Gastrocnemius medialis (tissue), 4 donors: Measurements from ENCODE around the gene UNC93B1. TPM values are rescaled to one million over a fixed set of nuclear protein-coding genes. Genes with fewer than 3 reads are reported as not detected.

Source experiments
- ATAC-seq, 2 donors: fragments of 150-250 bp; one replicate each; pipeline ENCODE4 v1.9.1; 2016
- DNase-seq, 2 donors: peaks; one replicate each; pipeline ENCODE4 v3.0.0-alpha.2; 2019
- H3K27ac ChIP-seq, 4 donors: fragments of 200-600 bp; sonication (generic); 1 replicate in 1 of 4; 2 replicates in 3 of 4; pipeline ENCODE4 v1.5.1; 2016 to 2018; ENCODE audit warnings: mild to moderate bottlenecking in 2 of 4, moderate library complexity in 1 of 4
- H3K27me3 ChIP-seq, 3 donors: fragments of 200-600 bp; sonication (generic) in 2 of 3; 1 replicate in 1 of 3; 2 replicates in 2 of 3; pipeline versions ENCODE4 v1.5.1 to v1.6.0; 2016 to 2019; ENCODE audit warnings: mild to moderate bottlenecking in 1 of 3, moderate library complexity in 1 of 3
- H3K36me3 ChIP-seq, 2 donors: fragments of 200-600 bp; sonication (generic) in 1 of 2; one replicate each; pipeline ENCODE4 v1.5.1; 2017 to 2018
- H3K4me1 ChIP-seq, 2 donors: fragments of 200-600 bp; sonication (generic) in 1 of 2; one replicate each; pipeline ENCODE4 v1.5.1; 2016 to 2017; ENCODE audit warnings: mild to moderate bottlenecking in 2 of 2
- H3K4me3 ChIP-seq, 4 donors: fragments of 200-600 bp; sonication (generic) in 3 of 4; 1 replicate in 1 of 4; 2 replicates in 3 of 4; pipeline ENCODE4 v1.5.1; 2016 to 2019; ENCODE audit warnings: mild to moderate bottlenecking in 2 of 4
- H3K9me3 ChIP-seq, 3 donors: fragments of 200-600 bp; sonication (generic) in 2 of 3; 1 replicate in 1 of 3; 2 replicates in 2 of 3; pipeline ENCODE4 v1.5.1; 2016 to 2019
- POLR2A ChIP-seq, 2 donors: fragments of 450-650 bp; IDR thresholded peaks; one replicate each; pipeline ENCODE4 v1.6.1; 2017; ENCODE audit warnings: antibody characterized with exemption in 2 of 2, mild to moderate bottlenecking in 2 of 2, moderate library complexity in 2 of 2
- in situ Hi-C, 4 donors: fragments of 200-750 bp; cut with MboI; loops; one replicate each; pipeline versions ENCODE4 v1.15.0 to v1.8.0; 2017; ENCODE audit warnings: low sequenced_read_pairs in 4 of 4
- intact Hi-C: fragments of 100-400 bp; cut with DNase I; formaldehyde crosslinking; loops from one replicate; pipeline ENCODE4 v1.15.1; 2023; ENCODE audit warnings: low total_unique reads
- total RNA-seq, 4 donors: library from RNA; depleted of rRNA; stranded (reverse); fragments of >200 nt; gene quantifications; one replicate each; pipeline versions ENCODE4 v1.1.0 to v1.2.3, GENCODE V29; 2016
- TF ChIP-seq, protein P1 (sequence below), 5 experiments: fragments of 450-650 bp in 3 of 5; fragments of 200-600 bp in 2 of 5; sonication (generic) in 2 of 5; IDR thresholded peaks in 4 of 5; conservative IDR thresholded peaks in 1 of 5; 1 replicate in 4 of 5; 2 replicates in 1 of 5; pipeline ENCODE4 v1.5.1; 2016 to 2019; ENCODE audit warnings: antibody characterized with exemption in 5 of 5, mild to moderate bottlenecking in 3 of 5, moderate library complexity in 3 of 5

Gene UNC93B1
- total RNA-seq, 4 donors from 2014 or later, result 5.4 to 8.8 (median 6.4) TPM

DNA sequence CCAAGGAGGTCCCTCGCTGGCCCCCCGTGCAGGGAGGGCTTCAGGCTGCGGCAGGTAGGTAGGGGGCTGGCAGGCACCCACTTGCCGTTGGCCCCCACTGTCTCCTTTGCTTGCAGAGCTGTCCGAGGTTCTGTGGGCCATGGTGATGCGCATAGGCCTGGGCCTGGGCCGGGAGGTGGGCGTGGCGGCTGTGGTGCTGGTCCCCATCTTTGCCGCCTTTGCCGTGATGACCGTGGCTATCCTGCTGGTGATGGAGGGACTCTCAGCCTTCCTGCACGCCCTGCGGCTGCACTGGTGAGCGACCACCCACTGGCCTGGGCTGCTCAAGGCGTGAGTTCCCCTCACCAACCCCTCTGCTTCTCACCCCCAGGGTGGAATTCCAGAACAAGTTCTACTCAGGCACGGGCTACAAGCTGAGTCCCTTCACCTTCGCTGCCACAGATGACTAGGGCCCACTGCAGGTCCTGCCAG, 46.5 kb upstream of the UNC93B1 start:
- TF ChIP-seq, protein P1, sequence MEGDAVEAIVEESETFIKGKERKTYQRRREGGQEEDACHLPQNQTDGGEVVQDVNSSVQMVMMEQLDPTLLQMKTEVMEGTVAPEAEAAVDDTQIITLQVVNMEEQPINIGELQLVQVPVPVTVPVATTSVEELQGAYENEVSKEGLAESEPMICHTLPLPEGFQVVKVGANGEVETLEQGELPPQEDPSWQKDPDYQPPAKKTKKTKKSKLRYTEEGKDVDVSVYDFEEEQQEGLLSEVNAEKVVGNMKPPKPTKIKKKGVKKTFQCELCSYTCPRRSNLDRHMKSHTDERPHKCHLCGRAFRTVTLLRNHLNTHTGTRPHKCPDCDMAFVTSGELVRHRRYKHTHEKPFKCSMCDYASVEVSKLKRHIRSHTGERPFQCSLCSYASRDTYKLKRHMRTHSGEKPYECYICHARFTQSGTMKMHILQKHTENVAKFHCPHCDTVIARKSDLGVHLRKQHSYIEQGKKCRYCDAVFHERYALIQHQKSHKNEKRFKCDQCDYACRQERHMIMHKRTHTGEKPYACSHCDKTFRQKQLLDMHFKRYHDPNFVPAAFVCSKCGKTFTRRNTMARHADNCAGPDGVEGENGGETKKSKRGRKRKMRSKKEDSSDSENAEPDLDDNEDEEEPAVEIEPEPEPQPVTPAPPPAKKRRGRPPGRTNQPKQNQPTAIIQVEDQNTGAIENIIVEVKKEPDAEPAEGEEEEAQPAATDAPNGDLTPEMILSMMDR (IDR thresholded peaks at IDR 0.05 in 4 of 5, conservative IDR thresholded peaks at IDR 0.05 in 1 of 5), result no peak
- TF ChIP-seq POLR2A (IDR thresholded peaks at IDR 0.05), result no peak
- Histone ChIP-seq H3K4me3 (no peak overlapping the region), H3K27ac (no peak overlapping the region), H3K27me3 (no peaks in the 10 kb centered on the region), H3K36me3 (no peaks in the 10 kb centered on the region), H3K9me3 (no peaks in the 10 kb centered on the region), H3K4me1 (no peaks in the 10 kb centered on the region)
- DNase-seq (peak in 1 of 2 donors; percentile 10), ATAC-seq (no peak)
- in situ Hi-C loops, result no loop called here
- intact Hi-C loops, result no loop called here

- Histone ChIP-seq H3K4me3 (no peak overlapping the region), H3K27me3 (no peaks in the 10 kb centered on the region), H3K27ac (no peak overlapping the region), H3K9me3 (no peaks in the 10 kb centered on the region), H3K4me1 (no peaks in the 10 kb centered on the region), H3K36me3 (no peaks in the 10 kb centered on the region)
- TF ChIP-seq POLR2A (IDR thresholded peaks at IDR 0.05), result no peak
- TF ChIP-seq, protein P1 (IDR thresholded peaks at IDR 0.05 in 4 of 5, conservative IDR thresholded peaks at IDR 0.05 in 1 of 5), result no peak
- in situ Hi-C loops (no loop called here), intact Hi-C loops (no loop called here)
- peak in 1 of 2 donors; percentile 10 for DNase-seq
- ATAC-seq, result no peak
Measured at GRCh38 chr11:68049509-68050370, 45.8 kb upstream of the UNC93B1 start.

DNA sequence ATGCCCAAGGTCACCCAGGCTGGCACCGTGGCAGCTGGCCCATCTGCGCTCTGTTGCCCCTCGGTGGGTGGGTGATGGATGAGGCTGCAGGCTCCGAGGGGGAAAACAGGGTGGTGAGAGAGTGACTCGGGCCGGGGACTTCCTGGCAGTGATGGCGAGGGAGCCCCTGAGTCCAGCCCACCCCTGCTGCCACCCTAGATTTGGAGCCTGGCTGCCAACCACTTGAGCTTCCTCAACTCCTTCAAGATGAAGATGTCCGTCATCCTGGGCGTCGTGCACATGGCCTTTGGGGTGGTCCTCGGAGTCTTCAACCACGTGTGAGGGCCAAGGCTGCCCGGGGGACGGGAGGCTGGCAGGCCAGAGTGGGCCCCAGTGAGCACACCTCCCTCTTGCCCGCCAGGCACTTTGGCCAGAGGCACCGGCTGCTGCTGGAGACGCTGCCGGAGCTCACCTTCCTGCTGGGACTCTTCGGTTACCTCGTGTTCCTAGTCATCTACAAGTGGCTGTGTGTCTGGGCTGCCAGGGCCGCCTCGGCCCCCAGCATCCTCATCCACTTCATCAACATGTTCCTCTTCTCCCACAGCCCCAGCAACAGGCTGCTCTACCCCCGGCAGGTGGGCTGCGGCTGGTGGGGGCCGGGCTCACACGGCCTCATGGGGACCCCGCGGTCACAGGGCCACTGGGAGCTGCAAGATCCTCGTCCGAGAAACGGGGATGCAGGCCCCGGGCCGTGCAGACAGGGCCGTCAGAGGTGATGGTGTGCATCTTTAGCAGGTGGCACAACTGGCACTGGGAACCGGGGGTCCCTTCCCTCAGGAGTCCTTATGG, 45.0 kb upstream of the UNC93B1 start:
- no peaks in the 10 kb centered on the region for H3K27me3 ChIP-seq
- no peak overlapping the region for H3K4me3 ChIP-seq
- DNase-seq (peak in 1 of 2 donors; percentile 7), ATAC-seq (no peak)
- H3K27ac ChIP-seq, result no peak overlapping the region
- H3K36me3 ChIP-seq, result no peaks in the 10 kb centered on the region
- in situ Hi-C loops (no loop called here), intact Hi-C loops (no loop called here)
- TF ChIP-seq, protein P1 (IDR thresholded peaks at IDR 0.05 in 4 of 5, conservative IDR thresholded peaks at IDR 0.05 in 1 of 5), result no peak
- no peak for TF ChIP-seq POLR2A (IDR thresholded peaks at IDR 0.05)
- H3K9me3 ChIP-seq, result no peaks in the 10 kb centered on the region
- H3K4me1 ChIP-seq, result no peaks in the 10 kb centered on the region

DNA sequence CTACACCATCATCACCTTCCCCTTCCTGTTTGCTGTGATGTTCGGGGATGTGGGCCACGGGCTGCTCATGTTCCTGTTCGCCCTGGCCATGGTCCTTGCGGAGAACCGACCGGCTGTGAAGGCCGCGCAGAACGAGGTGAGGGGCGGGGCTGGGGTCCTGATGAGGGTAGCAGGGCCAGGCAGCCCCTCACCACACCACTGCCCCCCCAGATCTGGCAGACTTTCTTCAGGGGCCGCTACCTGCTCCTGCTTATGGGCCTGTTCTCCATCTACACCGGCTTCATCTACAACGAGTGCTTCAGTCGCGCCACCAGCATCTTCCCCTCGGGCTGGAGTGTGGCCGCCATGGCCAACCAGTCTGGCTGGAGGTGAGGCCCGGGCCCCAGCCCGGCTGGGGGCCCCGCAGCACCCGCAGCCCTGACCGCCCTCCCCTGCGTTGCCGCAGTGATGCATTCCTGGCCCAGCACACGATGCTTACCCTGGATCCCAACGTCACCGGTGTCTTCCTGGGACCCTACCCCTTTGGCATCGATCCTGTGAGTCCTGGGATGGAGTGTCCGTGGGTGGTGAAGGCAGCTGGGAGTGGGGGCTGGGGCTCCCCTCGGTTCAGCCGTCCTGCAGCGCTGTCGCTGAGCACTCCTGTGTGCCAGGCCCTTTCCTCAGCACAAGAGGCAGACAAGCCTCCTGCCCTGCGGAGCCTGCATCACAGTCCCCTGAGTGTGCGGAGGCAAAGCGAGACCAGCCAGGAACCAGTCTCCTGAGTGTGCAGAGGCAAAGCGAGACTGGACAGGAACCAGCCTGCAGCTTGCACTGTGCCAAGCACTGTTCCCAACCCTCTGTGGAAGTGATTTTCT, 43.8 kb upstream of the UNC93B1 start:
- H3K9me3 ChIP-seq, result no peaks in the 10 kb centered on the region
- intact Hi-C loops, result no loop called here
- no peaks in the 10 kb centered on the region for H3K36me3 ChIP-seq
- H3K27me3 ChIP-seq, result no peaks in the 10 kb centered on the region
- TF ChIP-seq POLR2A (IDR thresholded peaks at IDR 0.05), result no peak
- TF ChIP-seq, protein P1 (IDR thresholded peaks at IDR 0.05 in 4 of 5, conservative IDR thresholded peaks at IDR 0.05 in 1 of 5), result no peak
- in situ Hi-C loops, result no loop called here
- no peaks in the 10 kb centered on the region for H3K4me1 ChIP-seq
- no peak for ATAC-seq
- no peak for DNase-seq
- no peak overlapping the region for H3K27ac ChIP-seq
- no peak overlapping the region for H3K4me3 ChIP-seq
